Activated CD8-positive, alpha-beta memory T cell treated with anti-CD3 and anti-CD28 coated beads, Interleukin-2, amount 50 U/mL, for 1 hour (primary cell): ENCODE measurements around the gene TMEM169.
"Not testable (repeated sequence)": the region's sequence is repeated elsewhere in the genome, so short reads cannot be mapped to it uniquely, and the experiment has no call there.

Experiments
- DNase-seq: peaks from one replicate; pipeline ENCODE4 v3.0.0-alpha.2; 2020; ENCODE audit errors: extremely low read depth

Gene TMEM169

GRCh38 chr2:216071111-216071851, 10.4 kb upstream of the TMEM169 start:
- no peak for DNase-seq

- no peak for DNase-seq
These were observed 9.2 kb upstream of the TMEM169 start for GRCh38 chr2:216072473-216072872.

DNA sequence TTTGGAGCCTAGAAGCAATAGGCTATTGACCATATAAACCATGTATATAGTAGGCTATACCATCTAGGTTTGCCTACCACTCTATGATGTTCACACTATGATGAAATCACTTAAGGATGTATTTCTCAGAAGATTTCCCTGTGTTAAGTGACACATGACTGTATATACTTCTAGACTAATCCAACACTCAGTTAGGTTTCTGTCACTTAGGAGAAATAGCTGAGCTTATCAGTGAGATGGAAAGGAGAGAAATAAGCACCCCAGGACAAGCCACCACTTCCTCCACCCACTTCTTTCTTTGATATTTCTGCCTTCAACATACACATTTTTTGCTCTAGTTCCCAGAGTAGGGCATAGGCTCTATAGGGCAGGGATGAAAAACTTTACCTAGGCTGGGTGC, 7.9 kb upstream of the TMEM169 start:
- DNase-seq, result no peak

DNA sequence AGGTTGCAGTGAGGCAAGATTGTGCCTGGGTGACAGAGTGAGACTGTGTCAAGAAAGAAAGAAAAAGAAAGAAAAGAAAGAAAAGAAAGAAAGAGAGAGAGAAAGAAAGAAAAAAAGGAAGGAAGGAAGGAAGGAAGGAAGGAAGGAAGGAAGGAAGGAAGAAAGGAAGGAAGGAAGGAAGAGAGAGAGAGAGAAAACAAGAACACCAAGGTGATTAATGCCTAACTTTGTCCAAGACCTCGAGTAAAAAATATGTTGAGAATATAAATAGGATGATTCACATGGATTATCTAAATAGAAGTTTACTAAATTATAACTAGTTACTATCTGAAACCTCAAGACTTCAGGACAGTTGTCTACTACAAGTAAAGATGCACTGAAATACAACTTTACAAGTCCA, 7.3 kb upstream of the TMEM169 start:
- no peak for DNase-seq

- no peak for DNase-seq
These were observed 6.9 kb upstream of the TMEM169 start for GRCh38 chr2:216074794-216075193.

- no peak for DNase-seq
These were observed 5.9 kb upstream of the TMEM169 start for GRCh38 chr2:216075510-216076485.

GRCh38 chr2:216078776-216079175, 2.9 kb upstream of the TMEM169 start:
- DNase-seq, result no peak

DNA sequence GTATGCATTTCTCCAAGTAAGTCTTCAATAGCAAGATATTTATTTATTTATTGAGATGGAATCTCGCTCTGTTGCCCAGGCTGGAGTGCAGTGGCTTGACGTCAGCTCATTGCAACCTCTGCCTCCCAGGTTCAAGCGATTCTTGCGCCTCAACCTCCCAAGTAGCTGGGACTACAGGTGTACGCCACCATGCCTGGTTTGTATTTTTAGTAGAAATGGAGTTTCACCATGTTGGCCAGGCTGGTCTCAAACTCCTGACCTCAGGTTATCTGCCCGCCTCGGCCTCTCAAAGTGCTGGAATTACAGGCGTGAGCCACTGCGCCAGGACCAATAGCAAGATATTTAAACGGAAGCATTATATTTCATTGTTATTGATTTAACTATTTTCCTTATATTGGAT, 1.7 kb upstream of the TMEM169 start:
- DNase-seq, result not testable (repeated sequence)

GRCh38 chr2:216081012-216081411, 707 bp upstream of the TMEM169 start:
- DNase-seq, result no peak

DNA sequence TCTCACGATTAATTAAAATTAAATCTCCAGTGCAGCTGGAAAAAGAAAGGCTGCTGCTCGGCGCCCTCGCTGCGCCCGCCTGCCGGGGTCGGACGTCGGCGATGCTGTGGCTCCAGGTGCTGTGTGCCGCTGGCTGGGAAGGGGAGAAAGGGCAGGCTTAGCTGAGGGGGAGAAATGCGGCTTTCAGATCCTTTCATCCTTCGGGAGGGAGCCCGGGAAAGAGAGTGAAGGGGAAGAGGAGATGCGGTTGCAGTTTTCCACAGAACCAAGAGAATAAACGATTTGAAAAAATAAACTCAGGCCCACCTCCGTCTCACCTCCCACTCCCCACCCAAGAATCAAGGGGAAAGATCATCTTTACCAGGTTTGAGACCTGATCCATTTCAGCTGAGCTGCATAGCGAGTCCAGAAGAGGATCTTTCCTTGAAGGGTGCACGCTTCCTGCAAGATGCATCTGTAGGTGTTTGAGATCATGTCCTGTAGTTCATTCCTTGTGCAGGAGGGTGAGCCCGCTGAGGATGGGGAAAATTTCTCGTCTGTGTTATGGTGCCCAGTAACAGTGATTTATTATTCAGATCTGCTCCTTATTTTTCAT, 495 bp downstream of the TMEM169 start:
- DNase-seq, result no peak

DNA sequence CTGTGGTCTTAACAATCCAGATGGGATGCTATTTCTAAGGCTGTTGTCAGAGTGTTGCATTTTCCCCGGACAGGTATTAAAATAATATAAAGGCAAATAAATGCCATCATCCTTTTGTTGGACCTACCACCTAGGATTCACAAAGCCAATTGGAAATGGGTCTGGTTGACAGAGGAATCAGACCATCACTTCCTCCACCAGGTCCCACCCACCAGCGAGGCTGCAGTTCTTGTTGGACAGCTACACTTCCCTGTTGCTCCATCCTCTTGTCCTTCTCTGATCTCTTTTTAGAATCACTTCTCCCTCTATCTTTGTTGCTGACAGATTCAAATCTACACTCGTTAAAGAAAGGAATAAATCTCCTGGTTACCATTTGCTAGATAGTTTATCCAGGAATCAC, 1.1 kb downstream of the TMEM169 start:
- no peak for DNase-seq

GRCh38 chr2:216083464-216084281, 2.0 kb downstream of the TMEM169 start:
- DNase-seq, result no peak

- no peak for DNase-seq
These were observed 2.8 kb downstream of the TMEM169 start for GRCh38 chr2:216084547-216084946.

GRCh38 chr2:216086207-216086893, 4.6 kb downstream of the TMEM169 start:
- DNase-seq, result no peak

DNA sequence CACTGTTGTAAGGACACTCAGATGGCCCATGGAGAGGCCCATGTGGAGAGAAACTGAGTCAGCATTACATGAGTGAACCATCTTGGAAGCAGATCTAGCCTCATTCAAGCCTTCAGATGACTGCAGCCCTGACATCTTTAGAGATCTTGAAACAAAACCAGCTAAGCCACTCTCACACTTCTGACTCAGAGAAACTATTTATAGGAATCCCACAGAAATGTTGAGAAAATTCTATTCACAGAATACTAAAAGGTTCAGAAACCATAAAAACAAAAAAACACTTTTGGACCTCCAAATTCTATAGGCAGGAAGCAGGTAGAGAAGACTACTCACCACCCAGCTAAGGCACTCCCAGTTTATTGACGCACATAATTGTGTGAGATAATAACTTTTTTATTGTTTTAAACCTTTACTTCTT, 8.7 kb downstream of the TMEM169 start:
- no peak for DNase-seq

GRCh38 chr2:216092646-216093045, 10.9 kb downstream of the TMEM169 start:
- DNase-seq, result no peak

DNA sequence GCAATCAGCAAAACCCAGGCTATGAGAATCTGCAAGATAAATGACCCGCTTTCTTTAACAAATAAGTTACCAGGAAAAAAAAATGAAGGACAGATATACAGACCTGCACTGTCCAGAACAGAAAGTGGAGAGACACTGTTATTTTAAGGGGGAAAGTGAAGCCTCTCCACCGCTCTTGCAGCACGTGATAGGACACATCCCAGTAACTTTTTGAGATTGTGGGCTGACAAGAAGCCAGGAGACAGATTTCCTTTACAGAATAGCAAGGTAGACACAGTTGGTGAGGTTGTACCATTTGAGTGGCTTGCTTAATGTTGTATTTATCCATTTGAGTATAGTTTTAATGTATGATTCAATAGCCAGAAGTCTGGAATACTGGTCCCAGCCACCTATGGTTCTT, 13.0 kb downstream of the TMEM169 start:
- no peak for DNase-seq

DNA sequence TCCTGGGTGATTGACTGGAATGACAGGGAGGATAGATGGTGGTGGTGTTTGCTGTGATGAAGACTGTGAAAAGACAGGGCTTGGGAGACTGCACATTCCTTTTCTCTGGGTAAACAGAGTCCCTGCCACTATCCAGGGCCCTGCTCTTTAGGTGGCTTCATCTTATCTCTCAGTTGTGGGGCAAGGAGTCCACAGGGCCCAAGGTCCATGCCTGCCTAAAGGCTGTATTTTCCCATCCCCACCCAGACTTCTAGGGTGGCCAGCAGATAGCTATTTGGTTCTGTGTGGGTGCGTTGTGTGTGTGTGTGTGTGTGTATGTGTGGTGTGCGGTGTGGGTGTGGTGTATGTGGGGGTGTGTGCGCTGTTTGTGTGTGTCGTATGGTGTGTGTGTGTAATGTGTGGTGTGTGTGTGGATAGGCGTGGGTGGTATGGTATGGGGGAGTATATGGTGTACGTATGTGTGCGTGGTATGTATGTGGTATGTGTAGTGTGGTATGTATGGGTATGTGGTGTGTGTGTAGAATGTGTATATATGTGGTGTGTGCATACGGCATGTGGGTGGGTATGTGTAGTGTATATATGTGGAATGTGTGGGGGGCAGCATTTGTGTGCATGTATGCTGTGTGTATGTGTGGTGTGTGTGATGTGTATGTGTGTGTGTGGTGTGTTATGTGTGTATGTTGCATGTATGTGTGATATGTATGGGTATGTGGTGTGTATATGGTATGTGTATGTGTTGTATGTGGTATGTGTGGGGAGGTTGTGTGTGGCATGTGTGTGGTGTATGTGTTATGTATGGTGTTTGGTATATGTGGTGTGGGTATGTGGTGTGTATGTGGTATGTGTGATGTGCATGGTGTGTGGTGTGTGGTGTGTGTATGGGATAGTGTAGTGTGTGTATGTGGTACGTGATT, 17.0 kb downstream of the TMEM169 start:
- no peak for DNase-seq

- DNase-seq, result no peak
These were observed 19.4 kb downstream of the TMEM169 start for GRCh38 chr2:216101109-216101508.

DNA sequence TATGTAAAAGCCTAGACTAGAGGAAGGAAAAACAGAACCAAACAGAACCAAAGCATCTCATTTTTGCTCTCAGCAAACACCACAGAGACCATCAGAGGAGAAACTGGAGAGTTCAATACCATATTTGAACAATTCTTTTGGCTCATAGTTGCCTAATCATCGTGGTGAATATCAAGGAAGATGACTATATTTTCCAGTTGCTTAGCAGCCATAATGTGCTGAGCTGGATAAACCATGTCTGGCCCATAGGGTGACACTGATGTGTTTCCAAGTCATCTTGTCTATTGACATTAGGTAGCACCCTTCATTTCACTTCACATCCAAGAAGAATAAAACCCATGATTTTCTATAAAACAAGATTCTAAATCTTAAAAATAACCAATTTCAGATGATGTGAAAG, 21.5 kb downstream of the TMEM169 start:
- DNase-seq, result no peak
